Neural progenitor cell (in vitro differentiated cells): Measurements from ENCODE around the gene SATL1. TPM values are rescaled to one million over a fixed set of nuclear protein-coding genes. Genes with fewer than 3 reads are reported as not detected.

Experiments used
- DNase-seq: peaks from one replicate; pipeline ENCODE4 v3.0.0-alpha.2; 2016; ENCODE audit warnings: low spot score
- H2AFZ ChIP-seq: fragments of 200-600 bp; sonication (generic); replicated peaks from 2 replicates; pipeline ENCODE4 v1.6.1; 2016; ENCODE audit warnings: antibody characterized with exemption
- H3F3A ChIP-seq: fragments of 200-600 bp; sonication (generic); 2 replicates; pipeline ENCODE4 v1.6.1; 2016; ENCODE audit warnings: antibody characterized with exemption, low read depth
- H3K27ac ChIP-seq: fragments of 200-600 bp; sonication (generic); 2 replicates; pipeline ENCODE4 v1.5.1; 2016; ENCODE audit warnings: mild to moderate bottlenecking
- H3K27me3 ChIP-seq: fragments of 200-600 bp; sonication (generic); 2 replicates; pipeline ENCODE4 v1.6.1; 2016; ENCODE audit warnings: mild to moderate bottlenecking, moderate library complexity
- H3K36me3 ChIP-seq: fragments of 200-600 bp; sonication (generic); 2 replicates; pipeline ENCODE4 v1.5.1; 2016
- H3K4me1 ChIP-seq: fragments of 200-600 bp; sonication (generic); 2 replicates; pipeline ENCODE4 v1.6.1; 2016; ENCODE audit warnings: mixed run types
- H3K4me2 ChIP-seq: fragments of 200-600 bp; sonication (generic); 2 replicates; pipeline ENCODE4 v1.6.1; 2016
- H3K4me3 ChIP-seq: fragments of 200-600 bp; sonication (generic); 2 replicates; pipeline ENCODE4 v1.5.1; 2016
- H3K79me2 ChIP-seq: fragments of 200-600 bp; sonication (generic); 2 replicates; pipeline ENCODE4 v1.6.1; 2016; ENCODE audit warnings: low read depth
- H3K9ac ChIP-seq: fragments of 200-600 bp; sonication (generic); 2 replicates; pipeline ENCODE4 v1.6.1; 2016
- H3K9me3 ChIP-seq: fragments of 200-600 bp; sonication (generic); 2 replicates; pipeline ENCODE4 v1.5.1; 2016; ENCODE audit warnings: low read depth
- H4K20me1 ChIP-seq: fragments of 200-600 bp; sonication (generic); 2 replicates; pipeline ENCODE4 v1.6.1; 2016; ENCODE audit warnings: low read depth
- H3K27ac Mint-ChIP-seq: 3 replicates; pipeline ENCODE4 v1.8.0; 2021; ENCODE audit warnings: mixed read lengths
- H3K27me3 Mint-ChIP-seq: 2 replicates; pipeline ENCODE4 v1.8.0; 2022; ENCODE audit warnings: low read depth, mild to moderate bottlenecking, inconsistent platforms, moderate library complexity, mixed read lengths; ENCODE audit not compliant: insufficient read depth
- H3K36me3 Mint-ChIP-seq: 3 replicates; pipeline ENCODE4 v1.8.0; 2021; ENCODE audit warnings: mixed read lengths
- H3K4me1 Mint-ChIP-seq: 3 replicates; pipeline ENCODE4 v1.8.0; 2021; ENCODE audit warnings: mixed read lengths
- H3K4me3 Mint-ChIP-seq: 3 replicates; pipeline ENCODE4 v1.8.0; 2021; ENCODE audit warnings: mild to moderate bottlenecking, moderate library complexity, mixed read lengths
- H3K9me3 Mint-ChIP-seq: 3 replicates; pipeline ENCODE4 v1.8.0; 2020; ENCODE audit warnings: mixed read lengths
- CTCF ChIP-seq: fragments of 200-600 bp; sonication (generic); IDR thresholded peaks from 2 replicates; pipeline ENCODE4 v1.5.1; 2017; ENCODE audit warnings: antibody characterized with exemption, mild to moderate bottlenecking
- EZH2 ChIP-seq: fragments of 200-600 bp; sonication (generic); IDR thresholded peaks from 2 replicates; pipeline ENCODE4 v1.6.1; 2017; ENCODE audit warnings: antibody characterized with exemption, mild to moderate bottlenecking, moderate library complexity
- EZH2phosphoT487 ChIP-seq: fragments of 200-600 bp; sonication (generic); IDR thresholded peaks from 2 replicates; pipeline ENCODE4 v1.6.1; 2017; ENCODE audit warnings: antibody characterized with exemption
- total RNA-seq: library from RNA; depleted of rRNA; stranded (reverse); fragments of >200 nt; gene quantifications from 2 replicates; pipeline ENCODE4 v1.2.3, GENCODE V29; 2015; ENCODE audit warnings: low replicate concordance

The SATL1 gene
- total RNA-seq, 1 donor from 2014 or later = not detected

GRCh38 chrX:85244450-85245211, 1.1 kb upstream of the SATL1 start:
- Mint-ChIP-seq H3K27me3 (peaks cover 1% of the 10 kb centered on the region), H3K9me3 (peaks cover 3% of the 10 kb centered on the region), H3K27ac (peak overlapping the region; percentile 99), H3K4me1 (peaks cover 10% of the 10 kb centered on the region), H3K36me3 (peaks cover 8% of the 10 kb centered on the region), H3K4me3 (peak overlapping the region; percentile 98)
- Histone ChIP-seq H3K9ac (peak overlapping the region; percentile 95), H3K27ac (peak overlapping the region; percentile 89), H3K27me3 (peaks cover 12% of the 10 kb centered on the region), H3K4me1 (peaks cover 6% of the 10 kb centered on the region), H3K9me3 (no peaks in the 10 kb centered on the region), H3K4me2 (peak overlapping the region; percentile 82), H3K4me3 (peak overlapping the region; percentile 72), H3K36me3 (peaks cover 5% of the 10 kb centered on the region), H3K79me2 (peaks cover 51% of the 10 kb centered on the region), H2AFZ (peak overlapping the region; percentile 86), H3F3A (no peaks in the 10 kb centered on the region), H4K20me1 (peaks cover 13% of the 10 kb centered on the region)
- TF ChIP-seq EZH2phosphoT487 = no peak
- TF ChIP-seq EZH2 = no peak
- TF ChIP-seq CTCF = no peak
- DNase-seq = peak; percentile 64

GRCh38 chrX:85243155-85243554, 424 bp downstream of the SATL1 start:
- peaks cover 12% of the 10 kb centered on the region for H3K27me3 ChIP-seq
- no peaks in the 10 kb centered on the region for H3K36me3 ChIP-seq
- no peak for DNase-seq
- H3K4me2 ChIP-seq = peak overlapping the region; percentile 82
- H3K4me3 Mint-ChIP-seq = peak overlapping the region; percentile 85
- peaks cover 13% of the 10 kb centered on the region for H4K20me1 ChIP-seq
- H3K9me3 ChIP-seq = no peaks in the 10 kb centered on the region
- TF ChIP-seq EZH2phosphoT487 (no peak), EZH2 (no peak), CTCF (no peak)
- H3K36me3 Mint-ChIP-seq = peaks cover 3% of the 10 kb centered on the region
- H3K4me1 Mint-ChIP-seq = peaks cover 10% of the 10 kb centered on the region
- H3K4me3 ChIP-seq = peak overlapping the region; percentile 72
- H3K9me3 Mint-ChIP-seq = no peaks in the 10 kb centered on the region
- H3K4me1 ChIP-seq = peaks cover 6% of the 10 kb centered on the region
- H3K27ac Mint-ChIP-seq = no peak overlapping the region
- H2AFZ ChIP-seq = no peak overlapping the region
- H3K9ac ChIP-seq = no peak overlapping the region
- H3F3A ChIP-seq = no peaks in the 10 kb centered on the region
- H3K79me2 ChIP-seq = peaks cover 36% of the 10 kb centered on the region
- H3K27me3 Mint-ChIP-seq = no peaks in the 10 kb centered on the region
- no peak overlapping the region for H3K27ac ChIP-seq

- Mint-ChIP-seq H3K4me1 (no peaks in the 10 kb centered on the region), H3K27me3 (no peaks in the 10 kb centered on the region), H3K9me3 (no peaks in the 10 kb centered on the region), H3K4me3 (no peak overlapping the region), H3K36me3 (no peaks in the 10 kb centered on the region), H3K27ac (no peak overlapping the region)
- no peaks in the 10 kb centered on the region for H3F3A ChIP-seq
- H3K9ac ChIP-seq = no peak overlapping the region
- H3K4me1 ChIP-seq = no peaks in the 10 kb centered on the region
- H3K4me2 ChIP-seq = no peak overlapping the region
- DNase-seq = no peak
- no peaks in the 10 kb centered on the region for H3K79me2 ChIP-seq
- H3K27ac ChIP-seq = no peak overlapping the region
- TF ChIP-seq CTCF (no peak), EZH2phosphoT487 (no peak), EZH2 (no peak)
- H3K4me3 ChIP-seq = no peak overlapping the region
- no peaks in the 10 kb centered on the region for H3K36me3 ChIP-seq
- peaks cover 4% of the 10 kb centered on the region for H3K9me3 ChIP-seq
- H3K27me3 ChIP-seq = no peaks in the 10 kb centered on the region
- H2AFZ ChIP-seq = no peak overlapping the region
- no peaks in the 10 kb centered on the region for H4K20me1 ChIP-seq
Measured at GRCh38 chrX:85223359-85223758, 20.2 kb downstream of the SATL1 start.
